GM12874 (cell line): ENCODE results near the gene OR5B21.

Source experiments
- CTCF ChIP-seq: IDR thresholded peaks from 2 replicates; pipeline ENCODE4 v1.5.1; 2011; ENCODE audit warnings: low read depth, mild to moderate bottlenecking, control low read depth, low read length, moderate library complexity; ENCODE audit not compliant: insufficient read depth

Gene OR5B21

GRCh38 chr11:58524232-58525036 lies 16.5 kb upstream of the OR5B21 start:
- TF ChIP-seq CTCF = peak; percentile 83

GRCh38 chr11:58513747-58514367 lies 6.0 kb upstream of the OR5B21 start:
- peak; percentile 36 for TF ChIP-seq CTCF

DNA sequence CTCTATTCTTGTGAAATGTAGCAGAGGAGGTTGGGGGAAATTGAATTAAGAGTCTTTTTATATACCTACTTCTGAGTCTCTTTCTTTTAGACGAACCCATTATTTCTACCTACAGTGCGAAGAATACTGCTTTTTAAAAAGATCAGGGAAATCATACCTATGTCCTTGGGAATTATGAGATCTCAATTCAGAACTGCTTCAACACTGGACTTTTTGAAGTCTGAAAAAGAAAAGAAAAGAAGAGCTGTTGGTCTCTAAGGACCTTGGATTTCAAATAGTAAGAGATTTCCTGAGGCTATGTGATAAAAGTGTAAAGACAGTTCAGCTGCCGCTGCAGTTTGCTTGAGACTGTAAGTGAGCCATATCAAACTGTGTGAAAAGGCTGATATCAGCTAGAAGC lies 3.7 kb upstream of the OR5B21 start:
- no peak for TF ChIP-seq CTCF

- TF ChIP-seq CTCF = no peak
Measured at GRCh38 chr11:58509748-58510147, 1.8 kb upstream of the OR5B21 start.

- TF ChIP-seq CTCF = no peak
Measured at GRCh38 chr11:58508814-58509213, 909 bp upstream of the OR5B21 start.

DNA sequence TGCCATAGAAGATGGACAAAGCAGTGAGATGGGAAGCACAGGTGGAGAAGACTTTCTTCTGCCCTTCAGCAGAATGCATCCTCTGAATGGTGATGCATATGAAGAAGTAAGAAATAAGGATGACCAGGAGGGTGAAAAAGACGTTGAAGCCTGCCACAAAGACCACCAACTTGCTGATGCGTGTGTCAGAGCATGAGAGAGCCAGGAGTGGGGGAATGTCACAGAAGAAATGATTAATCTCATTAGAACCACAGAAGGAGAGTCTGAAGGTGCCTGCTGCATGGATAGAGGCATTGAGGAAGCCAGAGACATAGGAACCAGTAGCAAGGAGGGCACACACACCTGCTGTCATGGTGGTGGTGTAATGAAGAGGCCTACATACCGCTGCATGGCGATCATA lies 550 bp downstream of the OR5B21 start:
- no peak for TF ChIP-seq CTCF

DNA sequence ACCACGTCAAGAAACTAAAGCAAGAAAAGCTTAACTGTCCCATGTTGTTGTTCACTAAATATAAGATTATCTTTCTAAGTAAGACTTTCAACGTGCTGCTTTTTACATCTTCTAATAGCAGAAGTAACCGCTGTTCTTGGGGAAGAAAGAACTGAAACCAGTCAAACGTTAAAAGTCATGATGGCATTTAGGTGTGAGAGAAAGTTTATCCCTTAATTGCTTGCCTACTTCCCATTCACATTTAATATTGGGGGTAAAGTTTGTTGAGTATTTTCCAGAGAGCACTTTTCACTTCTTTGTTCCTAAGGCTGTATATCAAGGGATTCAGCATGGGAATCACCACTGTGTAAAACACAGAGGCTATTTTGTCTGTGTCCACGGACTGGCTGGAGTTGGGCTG lies 970 bp downstream of the OR5B21 start:
- TF ChIP-seq CTCF = no peak
